NCI-H187 (cell line): Measurements from ENCODE around the gene R3HDM4.
"Not testable (repeated sequence)": the region's sequence is repeated elsewhere in the genome, so short reads cannot be mapped to it uniquely, and the experiment has no call there.

Experiments used
- DNase-seq, 2 experiments: peaks; one replicate each; lab custom pipeline; 2025; lab: John Stamatoyannopoulos, UW

Gene R3HDM4

DNA sequence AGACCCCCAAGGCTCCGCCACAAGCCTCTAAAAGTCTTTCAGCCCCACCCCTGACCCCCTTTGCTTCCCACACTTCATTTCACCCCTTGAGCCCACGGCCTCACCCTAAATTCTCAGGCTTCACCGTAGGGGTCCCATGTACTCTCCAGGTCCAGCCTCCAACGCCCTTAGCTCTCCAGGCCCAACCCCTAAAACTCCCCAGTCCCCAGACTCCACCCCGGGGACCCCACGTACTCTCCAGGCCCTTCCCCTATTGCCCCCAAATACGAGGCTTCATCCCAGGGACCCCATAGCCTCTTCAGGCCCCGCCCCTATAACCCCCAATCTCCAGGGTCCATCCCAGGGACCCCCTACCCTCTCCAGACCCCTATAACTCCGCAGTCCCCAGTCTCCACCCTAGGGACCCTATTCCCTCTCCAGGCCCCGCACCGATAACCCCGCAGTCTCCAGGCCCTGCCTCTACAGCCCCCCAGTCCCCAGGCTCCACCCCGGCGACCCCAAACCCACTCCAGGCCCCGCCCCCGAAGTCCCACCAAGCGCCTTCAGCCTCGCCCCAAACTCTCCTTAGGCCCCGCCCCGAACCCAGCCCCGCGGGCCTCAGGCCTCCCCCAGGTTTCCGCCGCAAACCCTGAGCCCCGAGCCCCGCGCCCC is 20.7 kb downstream of the R3HDM4 start:
- DNase-seq = no peak

DNA sequence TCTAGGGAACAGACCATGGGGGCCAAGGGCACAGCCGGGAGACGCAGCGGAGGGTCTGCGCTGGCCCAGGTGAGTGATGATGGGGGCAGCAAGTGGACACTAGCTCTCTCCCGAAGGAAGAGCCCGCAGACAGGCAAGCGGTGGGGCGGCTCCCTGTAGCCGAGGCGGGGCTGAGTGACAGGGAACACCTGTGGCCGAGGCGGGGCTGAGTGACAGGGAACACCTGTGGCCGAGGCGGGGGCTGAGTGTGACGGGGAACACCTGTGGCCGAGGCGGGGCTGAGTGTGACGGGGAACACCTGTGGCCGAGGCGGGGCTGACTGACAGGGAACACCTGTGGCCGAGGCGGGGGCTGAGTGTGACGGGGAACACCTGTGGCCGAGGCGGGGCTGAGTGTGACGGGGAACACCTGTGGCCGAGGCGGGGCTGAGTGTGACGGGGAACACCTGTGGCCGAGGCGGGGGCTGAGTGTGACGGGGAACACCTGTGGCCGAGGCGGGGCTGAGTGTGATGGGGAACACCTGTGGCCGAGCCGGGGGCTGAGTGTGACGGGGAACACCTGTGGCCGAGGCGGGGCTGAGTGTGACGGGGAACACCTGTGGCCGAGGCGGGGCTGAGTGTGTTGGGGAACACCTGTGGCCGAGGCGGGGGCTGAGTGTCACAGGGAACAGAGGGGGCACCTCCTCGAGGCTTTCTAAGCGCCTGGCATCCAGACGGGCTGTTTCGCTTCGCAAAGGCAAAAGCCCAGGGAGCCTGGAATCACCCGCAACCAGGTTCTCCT is 21.4 kb downstream of the R3HDM4 start:
- peak in 1 of 2 experiments; percentile 61 for DNase-seq

DNA sequence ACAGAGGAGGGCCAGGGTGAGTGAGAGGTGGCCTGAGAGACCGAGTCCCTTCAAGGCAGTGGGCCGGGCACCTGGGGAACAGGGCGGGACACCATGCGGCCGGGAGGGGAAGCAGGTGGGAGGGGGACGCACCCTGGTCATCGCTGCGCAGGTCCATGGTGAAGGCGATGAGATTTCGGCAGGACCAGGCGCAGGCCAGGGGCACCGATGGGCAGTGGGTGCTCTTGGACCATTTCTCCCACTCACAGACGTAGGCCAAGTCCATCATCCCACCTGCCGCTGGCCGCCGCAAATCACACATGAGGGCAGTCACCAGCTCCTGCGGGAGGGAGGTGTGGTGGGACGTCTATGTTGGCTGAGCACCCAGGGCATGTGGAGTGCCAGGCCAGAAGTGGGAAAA is 22.2 kb downstream of the R3HDM4 start:
- no peak for DNase-seq

DNA sequence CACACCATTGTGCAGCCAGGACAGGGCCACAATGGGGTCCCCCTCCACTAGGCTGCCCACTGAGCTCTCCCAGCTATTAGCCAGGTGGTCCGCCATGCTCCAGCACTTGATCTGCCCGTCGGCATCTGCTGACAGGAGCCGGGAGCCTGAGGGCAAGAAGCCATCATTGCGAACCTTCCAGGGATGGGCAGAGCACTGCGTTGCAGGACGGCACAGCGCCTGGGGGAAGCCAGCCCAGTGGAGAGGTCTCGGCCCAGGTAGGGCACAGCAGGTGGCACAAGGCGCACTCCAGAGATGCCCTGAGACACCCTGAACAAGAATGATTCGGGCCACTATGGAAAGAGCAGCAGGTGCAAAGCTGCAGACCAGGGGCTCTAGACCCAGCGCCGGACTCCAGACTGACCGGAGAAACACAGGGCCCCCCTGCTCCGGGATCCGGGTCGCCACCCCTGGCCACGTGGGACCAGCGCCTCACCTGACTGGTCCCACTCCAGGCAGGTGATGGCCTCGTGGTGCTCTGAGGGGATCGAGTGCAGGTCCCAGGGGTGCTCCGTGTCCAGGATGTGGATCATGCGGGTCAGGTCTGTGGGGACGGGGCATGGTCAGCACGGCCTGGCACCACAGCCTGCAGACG is 23.2 kb downstream of the R3HDM4 start:
- no peak for DNase-seq

DNA sequence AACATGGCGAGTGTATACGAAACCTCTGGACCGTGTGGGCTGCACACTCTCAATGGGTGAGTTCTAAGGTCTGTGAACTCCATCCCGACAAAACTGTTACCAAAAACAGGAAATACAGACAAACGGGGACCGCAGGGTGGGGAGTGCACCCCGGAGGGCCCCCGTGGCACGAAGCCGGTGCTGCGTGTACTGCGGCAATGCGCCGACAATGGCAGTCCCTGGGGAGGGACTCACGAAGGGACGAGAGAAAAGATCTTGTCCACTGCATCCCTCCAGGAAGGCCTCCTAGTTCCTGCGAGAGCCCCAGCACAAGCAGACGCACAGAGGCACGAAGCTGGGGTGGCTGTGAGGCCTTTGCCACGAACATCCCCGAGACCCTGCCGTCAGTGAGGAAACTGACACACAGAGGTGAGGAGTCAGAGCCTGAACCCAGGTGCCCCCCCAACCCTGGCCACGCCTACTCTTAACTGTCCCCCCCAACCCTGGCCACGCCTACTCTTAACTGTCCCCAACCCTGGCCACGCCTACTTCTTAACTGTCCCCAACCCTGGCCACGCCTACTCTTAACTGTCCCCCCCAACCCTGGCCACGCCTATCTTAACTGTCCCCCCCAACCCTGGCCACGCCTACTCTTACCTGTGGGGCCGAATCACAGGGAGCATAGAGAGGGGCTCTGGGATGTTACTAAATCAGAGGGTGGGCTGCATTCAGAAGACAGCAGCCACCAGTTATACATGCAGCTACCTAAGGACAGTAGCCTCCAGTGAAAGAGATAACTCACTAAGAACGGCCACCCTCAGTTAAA is 24.2 kb downstream of the R3HDM4 start:
- no peak for DNase-seq

DNA sequence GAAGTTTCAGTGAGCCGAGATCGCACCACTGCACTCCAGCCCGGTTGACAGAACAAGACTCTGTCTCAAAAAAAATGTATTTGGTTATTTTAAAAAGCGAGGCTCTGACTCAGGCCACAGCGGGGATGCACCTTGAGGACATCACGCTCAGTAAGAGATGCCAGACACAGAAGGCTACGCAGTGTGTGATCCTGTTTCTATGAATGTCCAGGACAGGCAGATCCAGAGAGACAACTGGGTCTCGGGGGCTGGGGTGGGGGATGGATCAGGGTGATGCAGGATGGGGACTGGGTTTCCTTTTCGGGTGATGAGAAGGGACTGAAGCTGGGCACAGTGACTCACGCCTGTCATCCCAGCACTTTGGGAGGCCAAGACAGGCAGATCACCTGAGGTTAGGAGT is 25.4 kb downstream of the R3HDM4 start:
- DNase-seq = no peak

DNA sequence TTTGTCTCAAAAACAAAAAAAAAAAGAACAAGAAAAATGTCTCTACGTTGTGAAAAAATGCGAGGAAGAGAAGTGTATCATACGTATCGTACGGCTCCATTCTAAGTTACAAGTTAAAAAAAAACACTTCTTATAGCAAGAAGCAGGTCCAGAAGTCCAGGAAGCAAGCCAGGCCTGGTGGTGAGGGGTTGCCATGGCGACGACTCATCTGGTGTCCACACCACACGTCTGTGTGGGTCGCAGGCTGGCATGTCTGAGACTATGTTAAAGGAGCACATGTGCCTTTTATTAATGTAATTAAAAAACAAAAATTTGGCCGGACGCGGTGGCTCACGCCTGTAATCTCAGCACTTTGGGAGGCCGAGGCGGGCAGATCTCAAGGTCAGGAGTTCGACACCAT is 25.9 kb downstream of the R3HDM4 start:
- no peak for DNase-seq

DNA sequence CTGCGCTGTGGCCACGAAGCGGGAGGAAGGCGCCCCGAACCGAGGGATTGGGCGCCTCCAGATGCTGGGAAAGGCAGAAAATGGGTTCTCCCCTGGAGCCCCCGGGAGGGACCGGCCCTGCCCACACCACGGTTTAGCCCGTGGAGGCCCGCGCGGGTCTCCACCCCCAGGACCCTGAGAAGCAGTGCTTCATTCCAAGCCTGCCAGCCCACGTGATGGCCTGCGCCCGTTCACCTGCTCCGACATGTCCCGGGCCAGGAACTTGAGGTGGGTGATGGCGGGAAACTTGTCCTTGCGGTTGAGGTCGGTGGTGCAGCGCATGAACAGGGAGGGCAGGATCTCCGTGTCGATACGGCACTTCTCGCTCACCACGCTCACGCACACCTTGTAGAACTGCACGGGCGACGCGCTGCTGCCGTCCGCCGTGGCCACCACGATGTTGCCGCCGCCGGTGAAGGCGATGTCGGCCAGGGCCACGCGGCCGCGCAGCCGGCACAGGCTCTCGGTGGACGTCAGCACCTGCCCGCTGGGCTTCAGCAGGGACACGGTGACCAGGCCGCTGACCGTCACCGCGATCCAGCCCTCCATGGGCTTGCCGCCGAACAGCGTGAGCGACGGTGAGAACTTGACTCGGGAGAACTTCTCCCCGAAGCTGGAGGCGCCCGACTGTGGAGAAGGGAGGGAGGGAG is 27.3 kb downstream of the R3HDM4 start:
- no peak for DNase-seq

DNA sequence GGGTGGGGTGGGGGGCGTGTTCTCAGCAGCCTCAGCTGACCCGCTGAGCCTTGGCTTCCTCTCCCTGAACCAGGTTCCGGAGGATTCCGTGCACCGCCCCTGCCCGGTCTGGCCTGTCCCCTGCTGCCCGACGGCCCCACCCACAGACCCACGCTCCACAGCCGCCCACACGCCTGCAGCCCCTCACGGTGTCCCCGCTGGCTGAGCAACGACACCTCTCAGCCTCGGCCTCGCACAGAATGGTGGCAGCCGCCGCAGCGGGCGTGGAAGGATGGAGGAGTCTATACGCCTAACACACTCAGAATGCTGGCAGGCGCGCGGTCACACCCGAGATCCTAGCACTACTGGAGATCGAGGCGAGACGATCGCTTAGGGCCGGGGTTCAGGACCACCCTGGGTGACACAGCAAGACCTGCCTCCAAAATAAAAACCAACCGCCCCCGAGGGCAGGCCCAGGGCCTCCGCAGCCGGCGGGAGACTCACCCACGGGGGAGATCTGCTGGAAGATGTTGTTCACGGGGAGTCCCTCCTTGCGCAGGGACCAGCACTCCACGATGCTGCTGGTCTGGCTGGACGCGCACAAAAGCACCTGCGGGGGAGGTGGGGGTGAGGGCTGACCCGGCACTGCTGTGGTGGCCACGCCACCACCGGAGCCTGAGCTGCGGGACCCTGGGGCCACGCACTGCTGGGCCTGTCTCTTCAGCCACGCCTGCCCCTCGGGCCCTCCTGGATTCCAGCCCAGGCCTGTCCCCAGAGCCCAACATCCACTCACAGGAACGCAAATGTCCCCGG is 28.4 kb downstream of the R3HDM4 start:
- DNase-seq = no peak

DNA sequence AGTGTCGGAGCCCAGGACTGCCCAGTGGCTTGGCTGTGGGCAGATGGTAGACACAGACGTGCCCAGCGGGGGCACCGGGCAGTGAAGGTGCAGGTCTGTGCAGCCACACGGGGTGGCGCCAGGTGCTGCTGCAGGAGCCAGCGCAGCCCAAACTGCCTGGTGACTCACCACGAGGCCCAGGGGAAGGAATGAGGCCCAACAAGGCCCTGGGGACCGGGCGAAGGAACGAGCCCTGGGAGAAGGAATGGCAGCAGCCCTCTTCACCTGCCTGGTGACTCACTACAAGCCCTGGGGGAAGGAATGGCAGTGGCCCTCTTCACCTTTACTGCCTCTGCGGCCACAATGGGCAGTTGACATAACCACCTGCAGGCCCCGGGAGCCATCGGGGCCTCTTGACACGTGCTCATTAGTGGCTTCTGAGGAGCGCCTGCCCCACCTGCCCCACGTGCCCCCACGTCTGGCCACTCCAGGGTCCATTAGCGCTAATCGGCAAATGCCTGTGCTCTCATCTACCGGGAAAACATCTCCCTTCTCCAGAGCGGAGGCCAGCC is 29.3 kb downstream of the R3HDM4 start:
- DNase-seq = no peak

DNA sequence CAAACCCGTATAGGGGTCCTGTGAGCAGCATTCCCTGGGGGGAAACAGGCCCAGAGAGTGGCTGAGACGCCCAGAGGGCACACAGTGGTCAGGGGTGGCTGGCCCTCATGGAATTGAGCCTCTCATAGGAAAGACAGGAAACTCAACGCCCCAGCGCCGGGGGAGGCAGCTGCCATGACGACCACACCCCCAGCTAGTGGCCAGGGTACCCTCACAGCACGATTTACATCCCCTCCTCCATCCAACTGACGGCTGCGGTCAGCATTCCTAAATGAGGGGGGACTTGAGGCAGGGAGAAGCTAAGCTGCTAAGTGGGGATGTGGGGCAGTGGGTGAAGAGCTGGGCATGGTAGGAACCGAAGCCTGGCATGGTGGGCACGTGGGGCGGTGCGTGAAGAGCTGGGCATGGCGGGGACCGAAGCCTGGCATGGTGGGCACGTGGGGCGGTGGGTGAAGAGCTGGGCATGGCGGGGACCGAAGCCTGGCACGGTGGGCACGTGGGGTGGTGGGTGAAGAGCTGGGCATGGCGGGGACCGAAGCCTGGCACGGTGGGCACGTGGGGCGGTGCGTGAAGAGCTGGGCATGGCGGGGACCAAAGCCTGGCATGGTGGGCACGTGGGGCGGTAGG is 30.0 kb downstream of the R3HDM4 start:
- DNase-seq = no peak

DNA sequence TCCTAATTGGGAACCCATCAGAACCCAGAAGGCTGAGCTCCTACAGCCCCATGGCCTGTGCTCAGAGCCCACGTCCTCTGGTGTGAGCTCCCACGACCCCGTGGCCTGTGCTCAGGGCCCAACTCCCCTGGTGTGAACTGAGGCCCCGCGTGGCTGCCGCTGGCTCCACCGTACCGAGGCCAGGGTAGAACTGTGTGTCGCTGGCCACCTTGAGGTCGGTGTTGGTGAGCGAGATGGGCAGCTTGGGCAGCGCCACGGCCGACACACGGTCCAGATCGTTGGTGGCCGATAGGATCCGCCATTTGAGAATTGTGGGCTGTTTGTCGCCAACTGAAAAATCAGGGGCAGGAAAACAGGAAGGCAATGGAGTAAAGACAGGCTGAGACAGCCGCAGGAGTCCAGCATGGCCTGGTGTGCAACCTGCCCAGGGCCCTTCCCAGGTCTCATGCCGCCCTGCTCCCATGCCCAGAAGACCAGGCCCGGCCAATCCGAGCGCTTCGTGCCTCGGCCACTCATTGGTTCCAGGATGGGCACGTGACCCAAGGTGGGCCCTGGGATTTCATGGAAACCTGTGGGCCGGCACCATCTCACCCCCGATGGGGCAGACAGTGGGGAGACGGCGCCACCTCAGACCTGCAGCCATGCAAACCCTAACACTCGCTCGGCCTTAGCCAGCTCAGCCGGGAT is 31.5 kb downstream of the R3HDM4 start:
- no peak for DNase-seq

DNA sequence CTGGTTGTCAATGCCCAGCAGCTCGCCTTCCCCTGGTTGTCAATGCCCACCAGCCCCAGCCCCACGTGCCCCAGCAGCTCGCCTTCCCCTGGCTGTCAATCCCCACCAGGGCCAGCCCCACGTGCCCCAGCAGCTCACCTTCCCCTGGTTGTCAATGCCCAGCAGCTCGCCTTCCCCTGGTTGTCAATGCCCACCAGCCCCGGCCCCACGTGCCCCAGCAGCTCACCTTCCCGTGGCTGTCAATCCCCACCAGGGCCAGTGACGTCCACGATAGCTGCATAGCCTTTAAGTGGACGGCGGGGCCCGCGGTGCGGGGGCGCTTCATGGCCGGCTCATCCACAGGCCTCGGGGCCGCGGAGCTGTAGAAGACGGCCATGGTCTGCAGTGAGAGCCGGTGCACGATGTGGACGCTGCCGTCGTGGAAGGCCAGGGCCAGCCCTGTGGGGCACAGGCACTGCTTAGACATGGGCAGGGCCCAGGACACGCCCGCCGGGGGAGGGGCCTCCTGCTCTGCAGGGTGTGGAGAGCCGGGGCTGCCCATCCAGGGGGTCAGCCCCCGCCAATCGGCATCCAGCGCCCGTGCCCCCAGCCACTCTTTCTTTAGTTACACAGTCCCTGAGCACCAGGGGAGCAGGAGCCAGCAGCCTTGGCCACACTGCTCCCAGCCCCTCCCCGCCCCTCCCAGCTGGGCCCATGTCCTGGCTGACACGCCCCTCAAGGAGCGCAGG is 33.1 kb downstream of the R3HDM4 start:
- DNase-seq = no peak

DNA sequence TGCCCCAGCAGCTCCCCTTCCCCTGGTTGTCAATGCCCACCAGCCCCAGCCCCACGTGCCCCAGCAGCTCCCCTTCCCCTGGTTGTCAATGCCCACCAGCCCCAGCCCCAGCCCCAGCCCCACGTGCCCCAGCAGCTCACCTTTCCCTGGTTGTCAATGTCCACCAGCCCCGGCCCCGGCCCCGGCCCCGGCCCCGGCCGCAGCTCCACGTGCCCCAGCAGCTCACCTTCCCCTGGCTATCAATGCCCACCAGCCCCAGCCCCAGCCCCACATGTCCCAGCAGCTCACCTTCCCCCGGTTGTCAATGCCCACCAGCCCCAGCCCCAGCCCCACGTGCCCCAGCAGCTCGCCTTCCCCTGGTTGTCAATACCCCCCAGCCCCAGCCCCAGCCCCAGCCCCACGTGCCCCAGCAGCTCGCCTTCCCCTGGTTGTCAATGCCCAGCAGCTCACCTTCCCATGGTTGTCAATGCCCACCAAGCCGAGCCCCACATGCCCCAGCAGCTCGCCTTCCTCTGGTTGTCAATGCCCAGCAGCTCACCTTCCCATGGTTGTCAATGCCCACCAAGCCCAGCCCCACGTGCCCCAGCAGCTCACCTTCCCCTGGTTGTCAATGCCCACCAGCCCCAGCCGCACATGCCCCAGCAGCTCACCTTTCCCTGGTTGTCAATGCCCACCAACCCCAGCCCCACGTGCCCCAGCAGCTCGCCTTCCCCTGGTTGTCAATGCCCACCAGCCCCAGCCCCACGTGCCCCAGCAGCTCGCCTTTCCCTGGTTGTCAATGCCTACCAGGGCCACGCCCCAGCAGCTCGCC is 34.1 kb downstream of the R3HDM4 start:
- DNase-seq = not testable (repeated sequence)

DNA sequence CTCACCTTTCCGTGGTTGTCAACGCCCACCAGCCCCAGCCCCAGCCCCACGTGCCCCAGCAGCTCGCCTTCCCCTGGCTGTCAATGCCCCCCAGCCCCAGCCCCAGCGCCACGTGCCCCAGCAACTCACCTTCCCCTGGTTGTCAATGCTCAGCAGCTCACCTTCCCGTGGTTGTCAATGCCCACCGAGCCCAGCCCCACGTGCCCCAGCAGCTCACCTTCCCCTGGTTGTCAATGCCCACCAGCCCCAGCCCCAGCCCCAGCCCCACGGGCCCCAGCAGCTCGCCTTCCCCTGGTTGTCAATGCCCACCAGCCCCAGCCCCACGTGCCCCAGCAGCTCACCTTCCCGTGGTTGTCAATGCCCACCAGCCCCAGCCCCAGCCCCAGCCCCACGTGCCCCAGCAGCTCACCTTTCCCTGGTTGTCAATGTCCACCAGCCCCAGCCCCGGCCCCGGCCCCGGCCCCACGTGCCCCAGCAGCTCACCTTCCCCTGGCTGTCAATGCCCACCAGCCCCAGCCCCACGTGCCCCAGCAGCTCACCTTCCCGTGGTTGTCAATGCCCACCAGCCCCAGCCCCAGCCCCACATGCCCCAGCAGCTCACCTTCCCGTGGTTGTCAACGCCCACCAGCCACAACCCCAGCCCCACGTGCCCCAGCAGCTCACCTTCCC is 34.9 kb downstream of the R3HDM4 start:
- not testable (repeated sequence) for DNase-seq

DNA sequence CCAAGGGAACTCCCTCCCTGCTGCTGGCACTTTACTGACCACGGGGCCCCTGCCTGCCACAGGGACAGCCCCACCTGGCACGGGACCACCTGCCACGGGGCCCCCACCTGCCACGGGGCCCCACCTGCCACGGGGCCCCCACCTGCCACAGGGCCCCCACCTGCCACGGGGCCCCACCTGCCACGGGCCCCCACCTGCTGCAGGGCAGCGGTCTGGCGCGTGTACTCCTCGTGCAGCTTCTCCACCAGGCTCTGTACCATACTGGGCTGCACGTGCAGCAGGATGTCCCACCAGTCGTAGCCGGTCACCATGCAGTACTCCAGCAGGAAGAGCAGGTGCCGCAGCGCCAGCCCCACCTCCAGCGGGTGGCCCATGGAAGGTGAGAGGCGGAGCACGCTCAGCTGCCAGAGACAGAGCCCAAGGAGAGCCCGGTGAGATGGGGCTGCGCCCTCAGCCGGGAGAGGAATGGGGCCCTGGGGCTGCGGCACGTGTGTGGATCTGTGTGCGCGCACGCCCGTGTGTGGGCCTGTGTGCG is 36.2 kb downstream of the R3HDM4 start:
- no peak for DNase-seq

DNA sequence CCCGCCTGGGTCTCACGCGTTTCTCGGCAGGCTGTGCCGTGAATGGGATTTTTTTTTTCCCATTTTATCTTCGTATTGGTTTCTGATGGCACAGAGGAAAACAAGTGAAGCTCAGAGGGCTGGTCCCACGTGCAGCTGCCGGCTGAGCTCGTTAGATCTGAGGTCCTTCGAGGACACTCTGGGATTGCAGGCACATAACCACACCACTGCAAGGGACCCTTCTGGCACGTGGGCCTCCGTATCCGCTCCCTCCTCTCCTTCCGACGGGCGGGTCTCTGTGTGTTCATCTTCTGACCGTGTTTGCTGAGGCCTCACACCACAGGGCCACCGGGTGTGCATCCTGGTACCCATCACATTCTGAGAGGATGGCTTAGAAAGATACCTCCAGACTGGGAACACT is 36.9 kb downstream of the R3HDM4 start:
- DNase-seq = no peak
